H1 (cell line): ENCODE results near the gene GPR176. TPM values are rescaled to one million over a fixed set of nuclear protein-coding genes. Genes with fewer than 3 reads are reported as not detected.

ENCODE experiments used
- CTCF ChIA-PET: fragments of 300-600 bp; sonication (Branson Sonifier 250); formaldehyde crosslinking; loops from one replicate; lab custom pipeline; 2021; ENCODE audit not compliant: partially characterized antibody; lab: Charles Lee
- POLR2A ChIA-PET: fragments of 300-600 bp; sonication (Branson Sonifier 250); formaldehyde crosslinking; loops from one replicate; lab custom pipeline; 2021; ENCODE audit warnings: inconsistent platforms; ENCODE audit not compliant: partially characterized antibody; lab: Charles Lee
- DNase-seq, 2 experiments: peaks; one replicate each; pipeline versions ENCODE4 v3.0.0 to v3.0.0-alpha.2; 2010 to 2022; ENCODE audit warnings: low spot score in 2 of 2, low read depth in 1 of 2, mixed read lengths in 1 of 2
- FAIRE-seq: peaks from 2 replicates; lab custom pipeline; 2011; peaks lifted over from hg19 to GRCh38; lab: Jason Lieb, UNC
- H2AFZ ChIP-seq: 2 replicates; pipeline ENCODE4 v1.8.1; 2012; ENCODE audit warnings: low read length, inconsistent platforms
- H2AK5ac ChIP-seq: 2 replicates; pipeline ENCODE4 v1.6.1; 2013; ENCODE audit warnings: low read depth, low read length
- H2BK120ac ChIP-seq: replicated peaks from 2 replicates; pipeline ENCODE3; 2013; ENCODE audit warnings: low read depth, low read length, inconsistent platforms
- H2BK12ac ChIP-seq: 2 replicates; pipeline ENCODE4 v1.6.1; 2013; ENCODE audit warnings: low read depth, low read length
- H2BK15ac ChIP-seq: 2 replicates; pipeline ENCODE4 v1.6.1; 2013; ENCODE audit warnings: low read length
- H2BK20ac ChIP-seq: 2 replicates; pipeline ENCODE4 v1.6.1; 2013; ENCODE audit warnings: low read length
- H2BK5ac ChIP-seq: 2 replicates; pipeline ENCODE4 v1.6.1; 2013; ENCODE audit warnings: low read depth, low read length
- H3K14ac ChIP-seq: 2 replicates; pipeline ENCODE4 v1.6.1; 2013; ENCODE audit warnings: inconsistent platforms; ENCODE audit not compliant: insufficient read length
- H3K18ac ChIP-seq: 2 replicates; pipeline ENCODE4 v1.6.1; 2013; ENCODE audit warnings: low read length; ENCODE audit errors: extremely low read depth
- H3K23ac ChIP-seq: 2 replicates; pipeline ENCODE4 v1.6.1; 2013; ENCODE audit warnings: inconsistent platforms; ENCODE audit not compliant: insufficient read length
- H3K23me2 ChIP-seq: 2 replicates; pipeline ENCODE4 v1.6.1; 2013; ENCODE audit warnings: low read depth, low read length
- H3K27ac ChIP-seq: 2 replicates; pipeline ENCODE4 v1.6.1; 2011; ENCODE audit warnings: low read depth, low read length, inconsistent platforms
- H3K27me3 ChIP-seq, 4 experiments: replicated peaks in 1 of 4; 1 replicate in 1 of 4; 2 replicates in 3 of 4; pipeline versions ENCODE4 v1.6.1 to v1.8.1; 2011 to 2013; ENCODE audit warnings: low read length in 3 of 4, mild to moderate bottlenecking in 3 of 4, inconsistent platforms in 2 of 4, mixed read lengths in 2 of 4, moderate library complexity in 1 of 4; ENCODE audit not compliant: control insufficient read depth in 3 of 4, insufficient read depth in 3 of 4; ENCODE audit errors: extremely low read depth in 1 of 4
- H3K36me3 ChIP-seq, 4 experiments: 2 replicates each; pipeline versions ENCODE4 v1.6.1 to v1.8.1; 2011 to 2013; ENCODE audit warnings: mild to moderate bottlenecking in 4 of 4, low read length in 3 of 4, moderate library complexity in 2 of 4, control low read depth in 1 of 4, inconsistent platforms in 1 of 4; ENCODE audit not compliant: insufficient read depth in 4 of 4, control insufficient read depth in 2 of 4
- H3K4ac ChIP-seq: replicated peaks from 2 replicates; pipeline ENCODE3; 2013; ENCODE audit warnings: low read length, low read depth, mixed read lengths, inconsistent platforms; ENCODE audit not compliant: insufficient read length
- H3K4me1 ChIP-seq, 4 experiments: replicated peaks in 1 of 4; 1 replicate in 1 of 4; 2 replicates in 3 of 4; pipeline versions ENCODE4 v1.6.1 to v1.8.1; 2011 to 2013; ENCODE audit warnings: low read length in 3 of 4, inconsistent platforms in 2 of 4, mixed read lengths in 1 of 4; ENCODE audit not compliant: insufficient read depth in 4 of 4, control insufficient read depth in 3 of 4
- H3K4me2 ChIP-seq, 2 experiments: 2 replicates each; pipeline versions ENCODE4 v1.6.1 to v1.8.1; 2011 to 2013; ENCODE audit warnings: low read depth in 2 of 2, low read length in 2 of 2, control low read depth in 1 of 2, inconsistent platforms in 1 of 2, mild to moderate bottlenecking in 1 of 2; ENCODE audit not compliant: insufficient read depth in 1 of 2
- H3K4me3 ChIP-seq, 4 experiments: fragments of 200-600, 300-600 bp in 1 of 4; sonication (generic), shearing (Covaris generic), sonication (Bioruptor Twin) in 1 of 4; 2 replicates each; pipeline versions ENCODE4 v1.5.1 to v1.8.1; 2011 to 2016; ENCODE audit warnings: low read length in 4 of 4, low read depth in 3 of 4, control low read depth in 2 of 4, inconsistent platforms in 2 of 4, mild to moderate bottlenecking in 2 of 4, mixed read lengths in 1 of 4, moderate library complexity in 1 of 4; ENCODE audit not compliant: insufficient read depth in 2 of 4; ENCODE audit errors: extremely low read depth in 1 of 4
- H3K56ac ChIP-seq: replicated peaks from 2 replicates; pipeline ENCODE3; 2013; ENCODE audit warnings: low read depth, mild to moderate bottlenecking, mixed read lengths, low read length, inconsistent platforms; ENCODE audit not compliant: insufficient read length
- H3K79me1 ChIP-seq: 2 replicates; pipeline ENCODE4 v1.6.1; 2013; ENCODE audit warnings: low read depth, low read length, control low read depth
- H3K79me2 ChIP-seq, 2 experiments: 2 replicates each; pipeline versions ENCODE4 v1.6.1 to v1.8.1; 2012 to 2013; ENCODE audit warnings: low read length in 2 of 2, mild to moderate bottlenecking in 2 of 2, inconsistent platforms in 1 of 2; ENCODE audit not compliant: insufficient read depth in 2 of 2, control insufficient read depth in 1 of 2
- H3K9ac ChIP-seq, 4 experiments: replicated peaks in 1 of 4; 1 replicate in 1 of 4; 2 replicates in 3 of 4; pipeline versions ENCODE4 v1.6.1 to v1.8.1; 2011 to 2013; ENCODE audit warnings: low read depth in 3 of 4, low read length in 3 of 4, control low read depth in 2 of 4, mild to moderate bottlenecking in 2 of 4, moderate library complexity in 2 of 4, inconsistent platforms in 1 of 4; ENCODE audit errors: extremely low read depth in 1 of 4
- H3K9me3 ChIP-seq, 2 experiments: 2 replicates each; pipeline versions ENCODE4 v1.6.1 to v1.8.1; 2012 to 2013; ENCODE audit warnings: mild to moderate bottlenecking in 2 of 2, moderate library complexity in 2 of 2, control low read depth in 1 of 2, inconsistent platforms in 1 of 2, low read depth in 1 of 2, low read length in 1 of 2, mixed read lengths in 1 of 2; ENCODE audit not compliant: insufficient read depth in 2 of 2
- H4K20me1 ChIP-seq, 2 experiments: replicated peaks in 1 of 2; 2 replicates each; pipeline versions ENCODE3 to v1.8.1; 2011 to 2013; ENCODE audit warnings: inconsistent platforms in 2 of 2, low read length in 2 of 2, mild to moderate bottlenecking in 1 of 2; ENCODE audit not compliant: insufficient read depth in 2 of 2, control insufficient read depth in 1 of 2
- H4K5ac ChIP-seq: 2 replicates; pipeline ENCODE4 v1.6.1; 2013; ENCODE audit warnings: low read length, low read depth, mixed read lengths, inconsistent platforms; ENCODE audit not compliant: insufficient read length
- H4K8ac ChIP-seq: 2 replicates; pipeline ENCODE4 v1.8.0; 2013; ENCODE audit warnings: mild to moderate bottlenecking, moderate library complexity, low read length, inconsistent platforms; ENCODE audit not compliant: insufficient read depth; ENCODE audit errors: extremely low read depth
- H4K91ac ChIP-seq: replicated peaks from 2 replicates; pipeline ENCODE3; 2013; ENCODE audit warnings: low read length, mixed read lengths, inconsistent platforms; ENCODE audit not compliant: insufficient read length
- GABPA ChIP-seq: IDR thresholded peaks from 2 replicates; pipeline ENCODE4 v1.6.1; 2011; ENCODE audit warnings: mild to moderate bottlenecking, low read length, moderate library complexity, borderline replicate concordance; ENCODE audit not compliant: insufficient read depth
- TEAD4 ChIP-seq: IDR thresholded peaks from 2 replicates; pipeline ENCODE4 v1.6.1; 2012; ENCODE audit warnings: low read depth, low read length, inconsistent platforms, mixed read lengths
- WGBS, 2 experiments: shearing (Covaris generic) in 1 of 2; methylation state at CpG; one replicate each; pipeline versions ENCODE4 v1.1.6 to v1.1.7; 2013 to 2015; ENCODE audit warnings: low lambda C conversion rate in 2 of 2, mixed read lengths in 2 of 2, inconsistent platforms in 1 of 2, low coverage in 1 of 2, missing lambda C conversion rate in 1 of 2; ENCODE audit not compliant: insufficient replicate concordance in 2 of 2, insufficient coverage in 1 of 2, insufficient read length in 1 of 2; ENCODE audit errors: extremely low coverage in 1 of 2, missing lambda C conversion rate in 1 of 2; 5-methylcytosine and 5-hydroxymethylcytosine counted together
- polyA plus RNA-seq, 7 experiments: library from polyadenylated mRNA; depleted of rRNA in 3 of 7; stranded (reverse) in 5 of 7; unstranded in 2 of 7; fragments of >200 nt in 5 of 7; fragments of 200-250 nt in 2 of 7; gene quantifications; 1 replicate in 5 of 7; 2 replicates in 1 of 7; 4 replicates in 1 of 7; pipeline versions ENCODE4 v1.2.1 to v1.2.3, GENCODE V29; 2011 to 2013; ENCODE audit warnings: missing spikeins in 2 of 7, mixed read lengths in 2 of 7
- total RNA-seq: library from RNA; stranded (reverse); fragmentation: NEBNext Ultra II Directional; extraction: Animal tissue kit (Norgen Biotek cat#: 25700); gene quantifications from 2 replicates; pipeline ENCODE4 v1.2.1, GENCODE V29; 2021

GPR176 gene
- total and polyA plus RNA-seq, 2 of the 8 experiments (the other 6 are each of a cell fraction or from before 2014, with no cell fraction given), result 190 to 281 TPM

GRCh38 chr15:39961051-39961450 lies 41.0 kb upstream of the GPR176 start:
- Histone ChIP-seq H3K27ac (0 out of 2 replicates have a peak overlapping the region, but pooled peaks have one; percentile 17), H2BK120ac (no peak overlapping the region), H4K91ac (no peak overlapping the region), H3K9me3 (no peaks in the 10 kb centered on the region), H4K8ac (no peak overlapping the region), H4K5ac (no peak overlapping the region), H2AFZ (no peak overlapping the region), H2AK5ac (no peak overlapping the region), H2BK12ac (no peak overlapping the region), H3K4ac (no peak overlapping the region), H2BK15ac (no peak overlapping the region), H2BK20ac (no peak overlapping the region), H3K36me3 (peaks cover 14 to 72% (median 47%) of the 10 kb centered on the region in 4 experiments), H3K79me2 (no peaks in the 10 kb centered on the region), H3K79me1 (no peaks in the 10 kb centered on the region), H3K4me3 (no peak overlapping the region), H2BK5ac (no peak overlapping the region), H3K56ac (no peak overlapping the region), H4K20me1 (peaks cover 0 to 2% of the 10 kb centered on the region in 2 experiments), H3K9ac (no peak overlapping the region), H3K23ac (no peak overlapping the region), H3K18ac (no peak overlapping the region), H3K23me2 (no peaks in the 10 kb centered on the region), H3K4me1 (0 out of 7 replicates have a peak, but pooled peaks cover 0 to 4% (median 0%) of the 10 kb centered on the region in 4 experiments)
- DNase-seq, result no peak
- ChIA-PET CTCF (interaction anchor here (0.8 kb wide), 1 partner anchor 69 kb away, joined by 3 read pairs; no protein-coding TSS in a partner anchor), POLR2A (interaction anchor here (0.6 kb wide), 1 partner anchor 11 kb away, joined by 4 read pairs; no protein-coding TSS in a partner anchor)
- 87% methylated on average over 1 of the region's 1 CpG; no CpG with 5 or more reads in 1 of the 2 experiments for WGBS, 2 experiments
- TF ChIP-seq TEAD4 (peak; percentile 22; the same call in 1 of the 2 replicates), GABPA (no peak)
- TF ChIP-seq, all 59 proteins: peak for 1
- Histone ChIP-seq H3K14ac (no peak overlapping the region), H3K4me2 (no peak overlapping the region), H3K27me3 (no peaks in the 10 kb centered on the region)
- no peak for FAIRE-seq
